Astrocyte of the hippocampus (primary cell): ENCODE results near the gene TMTC1.
"Not testable (repeated sequence)": the region's sequence is repeated elsewhere in the genome, so short reads cannot be mapped to it uniquely, and the experiment has no call there.

Experiments used
- DNase-seq: peaks from one replicate; pipeline ENCODE4 v3.0.0; 2011; ENCODE audit warnings: low read depth, low spot score

TMTC1 gene

DNA sequence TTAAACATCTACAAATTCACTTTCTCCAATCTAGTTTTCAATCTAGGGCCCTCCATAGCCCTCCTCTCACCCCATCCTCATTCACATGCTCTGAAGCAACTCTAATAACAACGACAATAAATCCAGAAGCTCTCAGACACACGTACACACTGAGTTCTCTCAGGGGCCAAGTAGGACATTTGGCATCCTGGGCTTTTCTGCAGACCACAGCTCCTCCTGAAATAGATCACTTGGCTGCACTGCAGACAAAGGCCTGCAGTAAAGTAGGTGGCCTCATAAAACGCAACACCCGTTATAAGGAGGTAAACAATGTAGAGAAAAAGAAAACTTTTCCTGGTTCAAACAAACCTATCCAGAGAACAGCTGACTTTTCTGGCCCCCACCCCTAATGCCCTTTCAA, 111.2 kb downstream of the TMTC1 start:
- DNase-seq: no peak

- no peak for DNase-seq
These were observed 112.0 kb downstream of the TMTC1 start for GRCh38 chr12:29671742-29672141.

DNA sequence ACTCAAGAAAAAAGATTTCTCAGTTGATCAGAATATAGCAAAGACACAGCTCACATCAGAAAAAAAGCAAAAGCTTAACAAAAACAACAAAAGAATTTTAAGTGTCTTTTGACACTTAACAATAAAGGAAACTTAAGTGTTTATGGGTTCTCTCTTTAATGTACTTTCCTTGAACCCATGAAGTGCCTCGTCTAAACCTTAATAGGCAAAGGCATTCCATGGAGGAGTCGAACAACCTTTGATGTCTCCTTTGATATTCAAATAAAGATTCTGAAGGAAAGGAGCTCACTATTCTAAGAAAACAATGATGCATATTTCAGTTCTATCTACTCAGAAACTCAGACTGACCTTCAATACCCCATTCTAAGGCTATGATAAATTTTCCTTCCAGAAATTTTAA, 116.7 kb downstream of the TMTC1 start:
- DNase-seq: no peak

DNA sequence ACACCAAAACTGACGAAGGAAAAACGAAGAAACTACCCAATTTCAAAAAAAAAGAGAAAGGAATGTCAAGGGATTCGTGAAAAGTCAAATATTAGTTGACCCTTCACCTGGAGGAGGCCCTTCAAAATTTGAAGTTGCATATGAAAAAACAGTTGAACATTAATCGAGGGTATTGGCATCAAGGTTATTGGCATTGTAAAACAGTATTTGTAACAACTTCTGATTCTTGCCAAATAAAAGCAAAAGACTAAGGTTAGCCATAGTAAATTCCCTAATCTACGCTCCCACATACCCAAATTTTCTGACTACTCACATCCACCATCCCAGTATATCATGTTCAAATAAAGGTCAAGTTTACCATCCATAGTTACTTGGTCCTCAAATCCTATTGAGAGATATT, 118.6 kb downstream of the TMTC1 start:
- DNase-seq: no peak

GRCh38 chr12:29662734-29663323, 120.9 kb downstream of the TMTC1 start:
- peak; percentile 44 for DNase-seq

DNA sequence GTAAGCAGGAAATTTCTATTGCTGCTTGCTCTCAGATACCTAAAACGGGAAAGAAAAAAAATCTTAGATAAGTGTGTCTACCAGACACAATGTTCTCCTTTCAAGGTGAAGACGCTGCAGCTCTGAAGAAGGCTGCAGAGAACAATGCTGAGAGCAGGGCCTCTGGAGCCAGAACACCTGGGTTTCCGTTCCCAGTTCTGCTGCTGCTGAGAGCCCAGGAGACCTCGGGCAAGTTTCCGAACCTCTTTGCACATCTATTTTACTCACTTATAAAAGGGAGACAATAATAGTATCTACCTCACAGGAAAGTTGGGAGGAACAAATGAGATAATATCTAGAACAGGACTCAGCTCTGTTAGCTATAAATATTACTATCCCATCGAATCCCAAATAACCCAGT, 122.9 kb downstream of the TMTC1 start:
- no peak for DNase-seq

GRCh38 chr12:29656762-29657538, 126.8 kb downstream of the TMTC1 start:
- no peak for DNase-seq

GRCh38 chr12:29655861-29656260, 127.9 kb downstream of the TMTC1 start:
- DNase-seq: no peak

DNA sequence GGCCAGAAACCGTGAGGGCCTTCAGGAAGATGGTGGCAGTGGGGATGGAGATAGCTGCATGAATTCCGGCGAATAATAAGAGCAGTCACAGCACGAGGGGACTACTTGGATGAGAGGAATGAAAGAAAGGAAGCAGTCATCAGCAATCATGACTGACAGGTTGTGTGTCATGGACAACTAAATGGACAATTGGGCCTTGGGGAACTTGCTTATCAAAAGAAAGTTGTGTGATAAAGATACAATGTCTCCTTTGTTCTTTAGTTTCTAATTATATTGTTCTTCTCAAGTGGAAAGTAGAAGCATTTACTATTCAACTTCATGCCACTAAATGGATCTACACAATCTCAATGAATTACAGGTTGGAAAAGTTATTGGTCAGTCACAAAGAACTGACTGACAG, 130.5 kb downstream of the TMTC1 start:
- no peak for DNase-seq

DNA sequence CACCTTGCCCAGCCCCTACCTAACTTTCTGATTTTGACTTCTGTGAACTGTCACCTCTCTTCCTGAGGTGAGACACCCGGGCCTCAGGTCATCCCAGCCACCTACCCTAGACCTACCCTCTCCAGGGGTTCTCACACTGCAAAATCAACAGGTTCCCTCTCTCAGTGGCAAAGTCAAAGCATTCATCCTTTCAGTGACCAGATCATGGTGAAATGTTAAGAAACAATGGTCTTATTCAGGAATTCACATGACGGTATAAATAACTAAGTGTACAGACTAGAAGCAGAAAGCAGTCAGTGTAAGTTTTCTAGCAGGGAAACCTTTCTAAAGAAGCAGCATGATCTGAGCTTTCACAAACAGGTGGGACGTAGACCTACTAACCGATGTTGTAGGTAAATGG, 133.4 kb downstream of the TMTC1 start:
- DNase-seq: no peak

DNA sequence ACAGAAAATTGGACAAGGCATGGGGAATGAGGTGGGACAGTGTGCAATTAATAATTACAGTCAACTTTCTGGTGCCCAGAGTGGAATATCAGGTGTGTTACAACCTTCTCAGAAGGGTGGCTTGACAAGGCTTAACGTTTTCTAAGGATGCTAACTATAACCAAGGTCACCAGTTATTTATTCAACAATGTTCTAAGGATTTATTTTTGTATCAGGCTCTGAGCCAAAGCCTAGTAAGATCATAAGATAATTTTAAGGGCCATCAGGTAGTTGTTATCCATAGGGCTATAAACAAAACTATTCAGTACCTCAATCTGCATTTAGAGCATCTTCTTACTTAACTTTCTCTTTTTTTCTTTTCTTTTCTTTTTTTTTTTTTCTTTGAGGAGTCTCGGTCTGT, 134.0 kb downstream of the TMTC1 start:
- DNase-seq: no peak

GRCh38 chr12:29644536-29645162, 139.1 kb downstream of the TMTC1 start:
- no peak for DNase-seq

- peak; percentile 77 for DNase-seq
These were observed 143.0 kb downstream of the TMTC1 start for GRCh38 chr12:29640589-29641345.

GRCh38 chr12:29639893-29640495, 143.7 kb downstream of the TMTC1 start:
- DNase-seq: no peak

DNA sequence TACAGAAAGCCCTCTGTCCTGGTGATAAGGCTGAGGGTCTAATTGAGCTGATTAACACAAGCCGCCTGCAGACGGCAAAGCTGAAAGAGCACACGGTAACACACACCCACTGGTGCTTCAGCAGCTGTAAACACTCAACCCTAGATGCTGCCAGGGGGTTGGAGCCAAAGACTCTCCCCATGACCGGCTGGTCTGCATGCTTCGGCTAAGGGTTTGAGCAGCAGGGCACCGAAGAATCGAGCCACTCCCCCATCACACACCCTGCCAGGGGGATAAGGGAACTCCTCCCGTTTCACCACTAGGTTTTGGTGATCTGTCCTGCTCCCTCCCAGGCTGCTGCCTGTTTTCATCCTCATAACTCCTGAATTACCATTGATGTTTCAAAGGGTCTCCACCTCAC, 145.2 kb downstream of the TMTC1 start:
- no peak for DNase-seq

DNA sequence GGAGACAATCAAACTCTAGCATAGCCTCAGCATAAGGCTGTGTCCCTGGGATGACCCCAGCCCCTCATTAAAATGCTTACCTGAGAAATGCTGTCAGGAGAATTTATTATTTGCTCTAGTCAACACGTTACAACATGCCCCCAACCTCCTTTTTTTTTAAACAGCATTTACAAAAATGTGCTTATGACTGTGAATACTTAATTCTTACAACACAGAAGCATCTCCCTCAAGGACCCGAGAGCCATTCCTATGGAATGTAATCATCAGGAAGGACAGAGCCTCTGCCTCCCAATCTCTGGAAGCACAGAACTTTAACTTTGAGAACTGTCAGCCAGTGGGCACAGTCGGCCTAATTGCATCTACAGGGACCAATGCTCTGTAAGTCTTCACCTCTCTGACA, 149.7 kb downstream of the TMTC1 start:
- peak; percentile 18 for DNase-seq

GRCh38 chr12:29630164-29630563, 153.6 kb downstream of the TMTC1 start:
- not testable (repeated sequence) for DNase-seq

- no peak for DNase-seq
These were observed 156.5 kb downstream of the TMTC1 start for GRCh38 chr12:29627221-29627620.

DNA sequence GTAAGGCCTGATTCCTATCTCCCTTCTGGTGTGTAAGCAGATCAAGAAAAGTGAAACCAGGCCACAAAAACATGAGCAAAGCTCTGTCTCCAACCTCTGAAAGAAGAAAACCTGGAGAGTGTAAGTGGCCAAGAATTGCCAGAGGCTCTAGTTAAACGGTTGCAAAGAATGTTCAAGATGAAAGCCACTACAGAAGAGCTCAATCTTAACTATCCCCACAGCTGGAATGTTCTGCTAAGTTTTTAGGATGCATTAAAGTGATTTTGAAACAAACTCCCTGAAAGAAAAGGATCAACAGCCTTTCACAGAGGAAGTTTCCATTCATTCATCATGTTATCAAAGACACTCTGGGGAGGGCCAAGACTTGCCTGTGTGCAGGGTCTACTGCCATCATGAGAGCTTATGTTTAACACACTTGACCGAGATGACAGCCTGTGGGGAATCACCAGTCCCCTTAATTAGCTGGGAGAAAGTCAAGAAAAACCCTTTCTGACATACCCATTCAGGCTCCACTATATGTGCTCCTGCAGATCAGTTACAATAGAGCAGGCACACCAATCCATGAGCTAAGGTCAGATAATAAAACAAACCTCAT, 158.3 kb downstream of the TMTC1 start:
- DNase-seq: no peak

DNA sequence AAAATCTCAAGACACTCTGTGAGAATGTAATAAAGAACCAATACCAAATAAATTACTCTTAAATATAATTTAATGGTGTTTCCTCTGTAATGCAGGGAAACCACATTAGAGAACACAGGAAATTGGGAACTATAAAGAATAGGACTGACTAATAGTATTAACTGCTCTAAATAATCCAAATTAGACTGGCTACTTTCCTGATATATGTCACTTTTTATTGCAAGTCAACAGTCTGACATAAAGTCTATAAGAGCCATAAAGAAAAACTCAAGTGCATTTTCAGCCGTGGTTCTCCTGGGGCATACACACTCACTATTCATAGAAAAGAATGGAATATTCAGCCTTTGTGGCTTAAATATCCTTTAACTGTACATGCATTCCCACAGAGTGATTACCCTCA, 161.5 kb downstream of the TMTC1 start:
- DNase-seq: no peak

DNA sequence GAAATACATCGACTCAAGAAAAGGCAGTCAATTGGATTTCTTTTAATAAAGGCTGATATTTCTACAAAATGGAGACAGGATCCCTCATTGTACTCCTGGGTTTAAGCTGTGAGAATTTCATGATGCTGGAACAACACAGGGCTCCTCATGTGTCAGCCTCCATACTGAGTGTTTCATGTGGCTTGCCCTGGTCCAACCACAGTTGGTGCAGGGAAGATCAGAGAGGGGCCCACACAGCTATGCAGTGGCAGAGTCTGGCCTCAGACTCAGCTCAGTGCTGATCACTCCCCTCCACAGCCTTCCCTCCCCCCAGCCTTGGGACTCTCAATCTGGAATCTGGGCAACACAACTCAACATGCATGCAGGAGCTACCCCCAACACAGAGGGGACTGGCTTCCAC, 163.7 kb downstream of the TMTC1 start:
- no peak for DNase-seq

DNA sequence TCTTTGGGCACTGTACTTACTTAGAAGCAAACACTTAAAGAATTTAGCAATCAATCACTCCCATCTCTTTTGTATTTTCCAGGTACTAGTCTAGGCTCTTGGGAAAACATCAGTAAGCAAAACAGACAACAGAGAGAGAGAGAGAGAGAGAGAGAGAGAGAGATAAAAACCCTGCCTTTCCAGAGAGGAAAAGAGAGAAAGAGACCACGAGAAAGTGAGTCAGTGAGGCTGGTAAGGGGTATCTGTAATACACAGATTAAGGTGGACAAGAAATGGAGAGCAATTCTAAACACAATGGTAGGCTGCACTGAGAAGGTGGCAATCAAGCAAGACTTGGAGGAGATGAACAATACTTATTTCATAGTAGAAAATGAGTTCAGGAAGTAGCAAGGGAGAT, 166.3 kb downstream of the TMTC1 start:
- DNase-seq: no peak
